A549 (cell line): ENCODE measurements around the gene SPATA13. TPM values are rescaled to one million over a fixed set of nuclear protein-coding genes. Genes with fewer than 3 reads are reported as not detected.
A peak's percentile ranks its signal among the peaks of the same experiment; 100 is the strongest.

Experiments
- ATAC-seq, 2 experiments: fragments of 200-7000 bp in 1 of 2; fragments of >200 bp in 1 of 2; cut with Nextera tagmentation in 1 of 2; cut with Tn5 transposase in 1 of 2; 3 replicates each; pipeline versions ENCODE4 v1.8.0 to v1.9.1; 2018 to 2020; ENCODE audit warnings: mild to moderate bottlenecking in 1 of 2, moderate library complexity in 1 of 2
- CTCF ChIA-PET: fragments of 300-600 bp; sonication (Branson Sonifier 250); formaldehyde crosslinking; extraction: SDS; loops from one replicate; lab custom pipeline; 2021; ENCODE audit warnings: antibody characterized with exemption, inconsistent platforms; lab: Yijun Ruan, JAX
- POLR2A ChIA-PET: fragments of 350-600 bp; formaldehyde crosslinking; extraction: SDS; loops from one replicate; lab custom pipeline; 2021; ENCODE audit warnings: antibody characterized with exemption, inconsistent platforms; lab: Yijun Ruan, JAX
- DNase-seq, 2 experiments: peaks; one replicate each; pipeline versions ENCODE4 v3.0.0 to v3.0.0-alpha.2; 2011 to 2016; ENCODE audit warnings: low read depth in 1 of 2, low spot score in 1 of 2
- FAIRE-seq: peaks from 2 replicates; lab custom pipeline; 2011; peaks lifted over from hg19 to GRCh38; lab: Jason Lieb, UNC
- H3K27ac ChIP-seq, 2 experiments: fragments of >200 bp; sonication (Bioruptor Twin); formaldehyde crosslinking; 3 replicates each; pipeline ENCODE4 v1.5.1; 2016 to 2017
- H3K4me1 ChIP-seq: fragments of >200 bp; sonication (Bioruptor Twin); formaldehyde crosslinking; 3 replicates; pipeline ENCODE4 v1.6.1; 2016
- H3K4me2 ChIP-seq: fragments of >200 bp; sonication (Bioruptor Twin); formaldehyde crosslinking; 3 replicates; pipeline ENCODE4 v1.6.1; 2016
- H3K4me3 ChIP-seq: fragments of >200 bp; sonication (Bioruptor Twin); formaldehyde crosslinking; 3 replicates; pipeline ENCODE4 v1.5.1; 2016
- H3K9me3 ChIP-seq: fragments of >200 bp; sonication (Bioruptor Twin); formaldehyde crosslinking; 3 replicates; pipeline ENCODE4 v1.6.1; 2016
- BCL3 ChIP-seq: fragments of >200 bp; sonication (Bioruptor Twin); formaldehyde crosslinking; IDR thresholded peaks from 3 replicates; pipeline ENCODE4 v1.6.1; 2016
- CBX2 ChIP-seq: fragments of 200-600 bp; sonication (generic); IDR thresholded peaks from 2 replicates; pipeline ENCODE4 v1.6.1; 2016; ENCODE audit warnings: low read depth, mild to moderate bottlenecking, borderline replicate concordance
- E2F6 ChIP-seq: IDR thresholded peaks from 2 replicates; pipeline ENCODE4 v1.6.1; 2012; ENCODE audit warnings: low read depth, borderline replicate concordance
- EHF ChIP-seq: fragments of 250-450 bp; sonication (Bioruptor Pico); IDR thresholded peaks from 2 replicates; pipeline ENCODE4 v1.5.0; 2020; ENCODE audit warnings: mild to moderate bottlenecking
- EHMT2 ChIP-seq: fragments of 200-600 bp; sonication (generic); IDR thresholded peaks from 2 replicates; pipeline ENCODE4 v1.6.1; 2016; ENCODE audit warnings: antibody characterized with exemption, low read depth, mild to moderate bottlenecking, moderate library complexity
- ESRRA ChIP-seq: fragments of 150-350 bp; IDR thresholded peaks from 2 replicates; pipeline ENCODE4 v1.6.1; 2014; ENCODE audit warnings: mild to moderate bottlenecking, low read length, borderline replicate concordance
- FOSL2 ChIP-seq, 2 experiments: fragments of 450-650 bp in 1 of 2; fragments of >200 bp in 1 of 2; sonication (Bioruptor Twin) in 1 of 2; formaldehyde crosslinking; IDR thresholded peaks; 2 replicates each; pipeline versions ENCODE4 v1.5.0 to v1.6.1; 2016 to 2020; ENCODE audit warnings: mild to moderate bottlenecking in 1 of 2, moderate library complexity in 1 of 2
- FOXS1 ChIP-seq: fragments of 250-450 bp; sonication (Bioruptor Pico); IDR thresholded peaks from 2 replicates; pipeline ENCODE4 v1.5.0; 2020; ENCODE audit warnings: mild to moderate bottlenecking, moderate library complexity
- HOXB5 ChIP-seq: fragments of 250-450 bp; sonication (Bioruptor Pico); IDR thresholded peaks from 2 replicates; pipeline ENCODE4 v1.5.0; 2020; ENCODE audit warnings: mild to moderate bottlenecking, moderate library complexity
- KDM1A ChIP-seq: fragments of 200-600 bp; sonication (generic); IDR thresholded peaks from 2 replicates; pipeline ENCODE4 v1.6.1; 2016; ENCODE audit warnings: low read depth, mild to moderate bottlenecking
- MAX ChIP-seq: IDR thresholded peaks from 2 replicates; pipeline ENCODE4 v1.6.1; 2012
- MYC ChIP-seq: IDR thresholded peaks from 2 replicates; pipeline ENCODE4 v1.6.1; 2012; ENCODE audit warnings: mild to moderate bottlenecking, inconsistent platforms, low read length, improper control_type of control experiment, borderline replicate concordance
- NFE2L2 ChIP-seq: fragments of 150-350 bp; conservative IDR thresholded peaks from 2 replicates; pipeline ENCODE4 v1.6.1; 2014; ENCODE audit warnings: low read length
- PBX3 ChIP-seq: IDR thresholded peaks from 2 replicates; pipeline ENCODE4 v1.6.1; 2012
- PHF8 ChIP-seq: fragments of 200-600 bp; sonication (generic); IDR thresholded peaks from 2 replicates; pipeline ENCODE4 v1.6.1; 2016; ENCODE audit warnings: low read depth, mild to moderate bottlenecking, antibody characterized with exemption, moderate library complexity, borderline replicate concordance
- RAD21 ChIP-seq, 2 experiments: fragments of >200 bp in 1 of 2; sonication (Bioruptor Twin) in 1 of 2; formaldehyde crosslinking in 1 of 2; IDR thresholded peaks in 1 of 2; conservative IDR thresholded peaks in 1 of 2; 2 replicates in 1 of 2; 3 replicates in 1 of 2; pipeline ENCODE4 v1.6.1; 2012 to 2018; ENCODE audit warnings: inconsistent platforms in 1 of 2
- RFX5 ChIP-seq: fragments of 450-650 bp; IDR thresholded peaks from 2 replicates; pipeline ENCODE4 v1.7.1; 2014; ENCODE audit warnings: antibody characterized with exemption, mild to moderate bottlenecking, moderate library complexity
- TP53 ChIP-seq: fragments of 250-450 bp; sonication (Bioruptor Pico); IDR thresholded peaks from 2 replicates; pipeline ENCODE4 v1.5.0; 2021; ENCODE audit warnings: mild to moderate bottlenecking, moderate library complexity
- ZNF302 ChIP-seq: fragments of 250-450 bp; sonication (Bioruptor Pico); IDR thresholded peaks from 2 replicates; pipeline ENCODE4 v1.9.0; 2021; ENCODE audit warnings: inconsistent platforms, mild to moderate bottlenecking, moderate library complexity
- WGBS: methylation state at CpG from one replicate; pipeline ENCODE4 v1.1.6; 2017; ENCODE audit errors: missing lambda C conversion rate; 5-methylcytosine and 5-hydroxymethylcytosine counted together
- polyA plus RNA-seq, 4 experiments: library from polyadenylated mRNA; depleted of rRNA in 3 of 4; stranded (reverse); fragments of >200 nt; fragmentation: RNase III in 1 of 4; extraction: RNeasy Plus Mini Kit Qiagen cat#74134 plus additional on column Dnase treatment in 1 of 4; gene quantifications; 2 replicates in 3 of 4; 3 replicates in 1 of 4; pipeline ENCODE4 v1.2.3, GENCODE V29; 2011 to 2017

SPATA13 gene
- polyA plus RNA-seq, 2 of the 4 experiments (the other 2 are of a cell fraction): 3.1 to 6.3 TPM

GRCh38 chr13:24153979-24154701 lies 6.4 kb upstream of the SPATA13 start:
- ChIA-PET POLR2A (no interaction called here), CTCF (interaction anchor here (1.1 to 1.7 kb wide), 3 partner anchors 13 to 35 kb away, joined by 3 to 4 read pairs (median 3); no protein-coding TSS in a partner anchor)
- Histone ChIP-seq H3K4me2 (no peak overlapping the region), H3K4me3 (no peak overlapping the region), H3K9me3 (no peaks in the 10 kb centered on the region), H3K27ac (no peak overlapping the region), H3K4me1 (peaks cover 10% of the 10 kb centered on the region)
- WGBS: 83% methylated on average over 5 of the region's 5 CpGs
- DNase-seq (no peak), FAIRE-seq (no peak), ATAC-seq (no peak)
- TF ChIP-seq RAD21 (conservative IDR thresholded peaks at IDR 0.05 in 1 of 2, IDR thresholded peaks at IDR 0.05 in 1 of 2): no peak
- no peak for TF ChIP-seq MYC
- TF ChIP-seq PHF8: no peak
- TF ChIP-seq PBX3: no peak
- TF ChIP-seq RFX5: no peak

GRCh38 chr13:24159357-24159756 lies 1.2 kb upstream of the SPATA13 start:
- CTCF ChIA-PET: no interaction called here
- DNase-seq: no peak
- TF ChIP-seq HOXB5 (CRISPR knock-in tag): no peak
- TF ChIP-seq FOSL2 (IDR thresholded peaks at IDR 0.05): no peak
- TF ChIP-seq FOSL2 (CRISPR knock-in tag; IDR thresholded peaks at IDR 0.05): no peak
- TF ChIP-seq NFE2L2: no peak
- TF ChIP-seq RFX5: no peak
- TF ChIP-seq EHF: no peak
- no peak for TF ChIP-seq KDM1A
- TF ChIP-seq ZNF302 (CRISPR knock-in tag): no peak
- TF ChIP-seq CBX2: no peak
- no peak for TF ChIP-seq EHMT2
- TF ChIP-seq BCL3: no peak
- H3K4me3 ChIP-seq: no peak overlapping the region
- no peak overlapping the region; a peak in 2 of 6 replicates for H3K27ac ChIP-seq
- H3K4me2 ChIP-seq: peak overlapping the region; percentile 81
- ATAC-seq: no peak
- no peaks in the 10 kb centered on the region for H3K9me3 ChIP-seq
- POLR2A ChIA-PET: no interaction called here
- whole genome bisulfite sequencing: 88% methylated on average over 5 of the region's 5 CpGs
- no peak for FAIRE-seq
- H3K4me1 ChIP-seq: peaks cover 19% of the 10 kb centered on the region; the same call in 2 of the 3 replicates

GRCh38 chr13:24161010-24161775 lies 673 bp downstream of the SPATA13 start:
- DNase-seq (no peak), FAIRE-seq (no peak), ATAC-seq (peak; percentile 77 to 82)
- Histone ChIP-seq H3K9me3 (no peaks in the 10 kb centered on the region), H3K4me1 (peaks cover 19% of the 10 kb centered on the region; the same call in 2 of the 3 replicates), H3K4me3 (peak overlapping the region; percentile 69), H3K4me2 (peak overlapping the region; percentile 71), H3K27ac (peak overlapping the region; percentile 69 to 89)
- CTCF ChIA-PET: interaction anchor here (1.0 to 2.2 kb wide), 7 partner anchors 18 to 153 kb away, joined by 3 to 5 read pairs (median 3); no protein-coding TSS in a partner anchor
- 2% methylated on average over 13 of the region's 43 CpGs for WGBS
- POLR2A ChIA-PET: interaction anchor here (0.7 to 1.6 kb wide), 2 partner anchors 12 to 107 kb away, joined by 3 to 8 read pairs; no protein-coding TSS in a partner anchor
- TF ChIP-seq PHF8 (0 out of 2 replicates have a peak, but pooled peaks have one; percentile 26), TP53 (CRISPR knock-in tag) (no peak), ESRRA (no peak), MAX (peak; percentile 60; the same call in 1 of the 2 replicates), E2F6 (0 out of 2 replicates have a peak, but pooled peaks have one; percentile 19), FOXS1 (no peak)
